D341Med (cell line): Measurements from ENCODE around the gene PRSS27.
"Not testable (repeated sequence)": the region's sequence is repeated elsewhere in the genome, so short reads cannot be mapped to it uniquely, and the experiment has no call there.

Experiments
- DNase-seq: peaks from one replicate; pipeline ENCODE4 v3.0.0; 2012; ENCODE audit warnings: low spot score

PRSS27 gene

GRCh38 chr16:2708290-2708639 lies 11.8 kb downstream of the PRSS27 start:
- DNase-seq, result no peak

GRCh38 chr16:2707368-2708289 lies 12.4 kb downstream of the PRSS27 start:
- DNase-seq, result no peak

- DNase-seq, result no peak
These were observed 13.3 kb downstream of the PRSS27 start for GRCh38 chr16:2706611-2707311.

- DNase-seq, result no peak
These were observed 13.9 kb downstream of the PRSS27 start for GRCh38 chr16:2706085-2706484.

GRCh38 chr16:2705351-2705750 lies 14.7 kb downstream of the PRSS27 start:
- DNase-seq, result no peak

GRCh38 chr16:2704983-2705275 lies 15.1 kb downstream of the PRSS27 start:
- DNase-seq, result no peak

GRCh38 chr16:2704166-2704982 lies 15.7 kb downstream of the PRSS27 start:
- no peak for DNase-seq

GRCh38 chr16:2702871-2703745 lies 16.9 kb downstream of the PRSS27 start:
- DNase-seq, result no peak

GRCh38 chr16:2702438-2702825 lies 17.6 kb downstream of the PRSS27 start:
- no peak for DNase-seq

- no peak for DNase-seq
These were observed 18.1 kb downstream of the PRSS27 start for GRCh38 chr16:2701713-2702437.

- DNase-seq, result no peak
These were observed 18.8 kb downstream of the PRSS27 start for GRCh38 chr16:2701272-2701671.

GRCh38 chr16:2700786-2701185 lies 19.2 kb downstream of the PRSS27 start:
- DNase-seq, result no peak

- no peak for DNase-seq
These were observed 20.0 kb downstream of the PRSS27 start for GRCh38 chr16:2699791-2700600.

- no peak for DNase-seq
These were observed 20.9 kb downstream of the PRSS27 start for GRCh38 chr16:2698965-2699750.

GRCh38 chr16:2698103-2698870 lies 21.7 kb downstream of the PRSS27 start:
- no peak for DNase-seq

GRCh38 chr16:2697401-2697948 lies 22.5 kb downstream of the PRSS27 start:
- no peak for DNase-seq

GRCh38 chr16:2696601-2697250 lies 23.3 kb downstream of the PRSS27 start:
- DNase-seq, result not testable (repeated sequence)
